Measurements from ENCODE around the gene U2AF2. TPM values are rescaled to one million over a fixed set of nuclear protein-coding genes. Genes with fewer than 3 reads are reported as not detected.

U2AF2 gene
- total and polyA plus RNA-seq, 2 of the 8 experiments (the other 6 are each of a cell fraction or from before 2014, with no cell fraction given), result 162 to 252 TPM

DNA sequence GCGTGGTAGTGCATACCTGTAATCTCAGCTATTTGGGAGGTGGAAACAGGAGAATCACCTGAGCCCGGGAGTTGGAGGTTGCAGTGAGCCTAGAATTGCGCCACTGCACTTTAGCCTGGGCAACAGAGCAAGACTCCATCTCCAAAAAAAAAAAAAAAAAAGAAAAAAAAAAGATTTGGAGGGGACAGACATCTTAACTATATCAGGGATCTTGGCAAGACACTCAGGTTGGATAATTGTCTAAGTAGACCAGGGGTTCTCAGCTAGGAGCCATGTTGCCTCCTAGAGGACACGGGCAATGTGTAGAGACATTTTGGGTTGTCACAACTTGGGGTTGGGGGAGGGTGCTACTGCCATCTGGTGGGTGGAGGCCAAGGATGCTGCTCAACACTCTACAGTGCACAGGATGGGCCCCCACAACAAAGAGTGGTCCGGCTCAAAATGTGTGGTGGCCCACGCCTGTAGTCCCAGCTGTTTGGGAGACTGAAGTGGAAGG lies 15.9 kb upstream of the U2AF2 start (continued):
- TF ChIP-seq CREB1 (IDR thresholded peaks at IDR 0.05), result peak; percentile 39
- peak; percentile 53; the same call in 1 of the 2 replicates for TF ChIP-seq TAF1 (IDR thresholded peaks at IDR 0.05; ENCODE audit: low read depth, low read length)
- no peak for TF ChIP-seq HDAC6 (IDR thresholded peaks at IDR 0.05; ENCODE audit: low read depth, low read length)

Measured in H1 (cell line).